ENCODE results near the gene RHBDD1.

RHBDD1 gene

DNA sequence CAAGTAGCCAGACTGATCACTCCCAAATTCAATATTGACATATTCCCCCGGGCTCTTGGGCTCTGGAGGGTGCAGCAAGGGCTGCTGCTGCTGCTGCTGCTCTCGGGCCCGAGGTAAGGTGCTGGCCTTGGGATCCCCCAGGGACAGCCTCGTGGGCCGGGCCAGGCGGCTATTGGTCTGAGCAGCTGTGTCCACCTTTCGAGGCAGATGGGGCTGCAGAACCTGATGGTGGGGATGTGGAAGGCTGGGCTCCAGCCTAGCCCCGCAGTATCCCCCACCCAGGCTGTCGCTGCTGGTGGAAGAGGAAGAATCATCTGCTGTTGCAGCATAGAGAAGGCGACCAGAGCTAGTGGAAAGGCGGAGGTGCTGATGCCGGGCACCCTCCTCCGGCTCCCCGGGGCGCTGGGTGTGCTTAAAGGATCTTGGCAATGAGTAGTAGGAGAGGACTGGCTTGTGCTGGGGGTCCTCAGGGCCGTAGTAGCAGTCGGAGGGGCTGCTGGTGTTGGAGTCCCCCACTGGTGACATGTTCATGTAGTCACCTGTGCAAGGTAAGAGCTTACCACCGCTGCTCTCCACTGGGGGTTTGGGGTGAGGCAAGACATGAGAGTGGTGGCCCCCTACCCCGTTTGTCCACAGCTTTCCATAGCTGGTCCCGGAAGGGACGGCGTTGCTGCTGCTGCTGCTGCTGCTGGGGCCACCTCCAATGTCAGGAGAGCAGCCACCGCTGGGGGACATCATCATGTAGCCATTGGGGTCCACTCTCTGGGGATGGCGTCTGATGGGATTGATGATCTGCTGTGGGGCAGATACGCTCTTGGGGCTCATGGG is 39.6 kb upstream of the RHBDD1 start:
- TF ChIP-seq, protein P1, sequence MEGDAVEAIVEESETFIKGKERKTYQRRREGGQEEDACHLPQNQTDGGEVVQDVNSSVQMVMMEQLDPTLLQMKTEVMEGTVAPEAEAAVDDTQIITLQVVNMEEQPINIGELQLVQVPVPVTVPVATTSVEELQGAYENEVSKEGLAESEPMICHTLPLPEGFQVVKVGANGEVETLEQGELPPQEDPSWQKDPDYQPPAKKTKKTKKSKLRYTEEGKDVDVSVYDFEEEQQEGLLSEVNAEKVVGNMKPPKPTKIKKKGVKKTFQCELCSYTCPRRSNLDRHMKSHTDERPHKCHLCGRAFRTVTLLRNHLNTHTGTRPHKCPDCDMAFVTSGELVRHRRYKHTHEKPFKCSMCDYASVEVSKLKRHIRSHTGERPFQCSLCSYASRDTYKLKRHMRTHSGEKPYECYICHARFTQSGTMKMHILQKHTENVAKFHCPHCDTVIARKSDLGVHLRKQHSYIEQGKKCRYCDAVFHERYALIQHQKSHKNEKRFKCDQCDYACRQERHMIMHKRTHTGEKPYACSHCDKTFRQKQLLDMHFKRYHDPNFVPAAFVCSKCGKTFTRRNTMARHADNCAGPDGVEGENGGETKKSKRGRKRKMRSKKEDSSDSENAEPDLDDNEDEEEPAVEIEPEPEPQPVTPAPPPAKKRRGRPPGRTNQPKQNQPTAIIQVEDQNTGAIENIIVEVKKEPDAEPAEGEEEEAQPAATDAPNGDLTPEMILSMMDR (IDR thresholded peaks at IDR 0.05; ENCODE audit: low read depth, low read length, missing control alignments): no peak
- no peak for DNase-seq (ENCODE audit: low read depth)
- in situ Hi-C loops (cut with HindIII; ENCODE audit: low sequenced_read_pairs): loop anchor here (25.0 kb wide), 3 partner anchors 584 to 1134 kb away; no protein-coding TSS in a partner anchor
- H3K4me3 ChIP-seq (ENCODE audit: low read depth, low read length): peak overlapping the region; percentile 88

DNA sequence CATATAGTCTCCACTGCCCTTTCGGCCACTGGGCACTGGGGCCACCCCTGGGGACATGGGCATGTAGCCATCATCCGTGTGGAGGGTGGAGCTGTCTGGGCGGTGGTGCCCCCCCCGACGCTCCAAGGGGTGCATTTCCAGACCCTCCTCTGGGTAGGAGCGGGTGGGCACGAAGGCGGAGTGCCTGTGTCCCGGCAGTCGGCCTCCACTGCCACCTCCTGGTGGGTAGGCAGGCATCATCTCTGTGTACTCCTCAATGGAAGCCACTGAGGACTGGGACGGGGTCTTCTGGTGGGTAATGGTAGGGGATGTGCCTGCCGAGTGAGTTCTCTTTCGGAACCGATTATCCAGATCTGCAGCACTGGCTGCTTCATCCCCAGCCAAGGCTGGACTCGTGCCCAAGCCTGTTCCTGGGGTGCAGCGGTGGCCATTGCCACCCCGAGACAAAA is 39.0 kb upstream of the RHBDD1 start:
- in situ Hi-C loops (cut with HindIII; ENCODE audit: low sequenced_read_pairs): loop anchor here (25.0 kb wide), 3 partner anchors 585 to 1135 kb away; no protein-coding TSS in a partner anchor

DNA sequence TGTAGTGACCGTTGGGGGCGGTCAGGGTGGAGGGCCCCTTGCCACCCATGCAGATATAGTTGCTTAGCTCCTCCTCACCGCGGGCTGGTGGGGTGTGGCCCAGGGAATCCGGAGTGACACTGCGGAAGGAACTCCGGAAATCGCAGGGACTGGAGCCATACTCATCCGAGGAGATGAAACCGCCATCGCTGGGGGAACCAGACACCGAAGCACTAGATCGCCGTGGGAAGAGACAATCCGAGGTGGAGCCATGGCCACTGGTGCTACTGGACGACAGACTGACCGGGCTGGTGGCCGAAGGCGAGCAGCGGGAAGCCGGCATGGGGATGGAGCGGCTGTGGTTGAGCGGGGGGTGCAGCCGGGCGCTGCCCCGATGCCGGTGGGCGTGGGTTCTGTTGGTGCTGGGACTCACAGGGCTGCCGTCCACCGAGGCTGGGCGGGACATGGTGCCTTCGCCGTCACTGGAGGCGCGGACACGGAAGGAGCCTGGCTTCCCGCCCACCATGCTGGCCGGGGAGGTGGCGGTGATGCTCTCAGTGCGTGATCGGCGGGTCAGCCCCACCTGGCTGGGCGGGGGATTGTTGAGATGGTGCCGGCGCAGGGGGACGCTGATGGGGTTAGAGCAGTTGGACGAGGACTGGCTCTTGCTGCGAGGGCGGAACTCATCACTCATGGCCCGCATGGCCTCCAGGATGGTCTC is 38.4 kb upstream of the RHBDD1 start:
- TF ChIP-seq, protein P1 (IDR thresholded peaks at IDR 0.05; ENCODE audit: low read depth, low read length, missing control alignments): no peak
- peak overlapping the region; percentile 88 for H3K4me3 ChIP-seq (ENCODE audit: low read depth, low read length)
- in situ Hi-C loops (cut with HindIII; ENCODE audit: low sequenced_read_pairs): loop anchor here (25.0 kb wide), 3 partner anchors 585 to 1135 kb away; no protein-coding TSS in a partner anchor
- no peak for DNase-seq (ENCODE audit: low read depth)

More for the DNA sequence above, 39.0 kb upstream of the RHBDD1 start:
- H3K4me3 ChIP-seq (ENCODE audit: low read depth, low read length): peak overlapping the region; percentile 88
- TF ChIP-seq, protein P1 (IDR thresholded peaks at IDR 0.05; ENCODE audit: low read depth, low read length, missing control alignments): peak; percentile 66
- DNase-seq (ENCODE audit: low read depth): no peak

DNA sequence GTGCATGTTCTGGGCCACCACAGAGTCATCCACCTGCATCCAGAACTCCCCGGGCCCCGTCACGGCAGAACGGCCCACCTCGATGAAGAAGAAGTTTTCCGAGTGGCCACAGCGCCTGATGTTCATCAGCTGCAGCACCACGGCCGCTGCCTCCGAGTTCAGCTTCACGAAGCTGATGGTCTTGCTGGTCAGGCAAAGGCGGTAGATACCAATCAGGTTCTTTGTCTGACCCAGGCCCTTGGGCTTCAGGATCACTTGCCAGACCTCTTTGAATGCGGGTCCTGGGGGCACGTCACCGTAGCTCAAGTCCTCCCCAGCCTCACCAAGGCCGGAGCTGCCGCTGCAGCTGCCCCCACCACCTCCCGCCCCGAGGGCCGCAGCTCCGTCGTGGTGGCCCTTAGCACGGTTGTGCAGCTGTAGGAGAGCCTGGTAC is 37.8 kb upstream of the RHBDD1 start:
- H3K4me3 ChIP-seq (ENCODE audit: low read depth, low read length): peak overlapping the region; percentile 88
- DNase-seq (ENCODE audit: low read depth): no peak
- TF ChIP-seq, protein P1 (IDR thresholded peaks at IDR 0.05; ENCODE audit: low read depth, low read length, missing control alignments): no peak
- in situ Hi-C loops (cut with HindIII; ENCODE audit: low sequenced_read_pairs): loop anchor here (25.0 kb wide), 3 partner anchors 586 to 1136 kb away; no protein-coding TSS in a partner anchor

DNA sequence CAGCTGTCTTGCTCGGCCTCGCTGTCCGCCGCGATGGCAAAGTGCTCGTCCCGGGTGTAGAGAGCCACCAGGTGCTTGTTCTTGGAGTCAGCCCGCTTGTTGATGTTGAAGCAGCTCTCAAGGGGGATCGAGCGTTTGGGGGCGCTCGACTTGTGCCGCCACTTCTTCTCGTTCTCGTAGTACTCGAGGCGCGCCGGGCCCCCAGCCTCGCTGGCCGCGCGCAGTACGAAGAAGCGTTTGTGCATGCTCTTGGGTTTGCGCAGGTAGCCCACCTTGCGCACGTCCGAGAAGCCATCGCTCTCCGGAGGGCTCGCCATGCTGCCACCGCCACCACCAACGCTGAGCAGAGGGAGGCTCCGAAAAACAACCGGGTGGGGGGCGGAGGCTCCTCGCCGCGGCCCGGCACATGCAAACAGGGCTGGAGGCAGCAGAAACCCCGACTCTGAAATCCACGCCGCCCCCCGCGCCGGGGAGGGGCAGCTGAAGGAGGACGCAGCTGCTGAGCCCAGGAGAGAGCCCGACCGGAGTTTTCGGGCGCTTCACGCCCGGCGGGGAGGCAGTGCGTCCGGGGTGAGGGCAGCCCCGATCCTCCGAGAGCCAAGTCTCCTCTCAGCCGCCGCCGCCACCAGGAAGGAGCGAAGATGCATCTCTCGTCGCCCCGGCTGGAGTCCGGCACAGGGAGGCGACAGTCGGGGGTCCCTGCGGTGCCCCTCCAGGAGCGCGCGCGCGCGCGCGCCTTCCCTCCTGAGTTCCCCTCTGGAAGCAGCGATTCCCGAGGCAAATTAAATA is 37.2 kb upstream of the RHBDD1 start:
- peak overlapping the region; percentile 88 for H3K4me3 ChIP-seq (ENCODE audit: low read depth, low read length)
- TF ChIP-seq, protein P1 (IDR thresholded peaks at IDR 0.05; ENCODE audit: low read depth, low read length, missing control alignments): no peak
- in situ Hi-C loops (cut with HindIII; ENCODE audit: low sequenced_read_pairs): loop anchor here (25.0 kb wide), 3 partner anchors 586 to 1136 kb away; no protein-coding TSS in a partner anchor
- DNase-seq (ENCODE audit: low read depth): no peak

Data from astrocyte of the cerebellum (primary cell).